ENCODE measurements around the gene CNOT3. TPM values are rescaled to one million over a fixed set of nuclear protein-coding genes. Genes with fewer than 3 reads are reported as not detected.

The CNOT3 gene
- total and polyA plus RNA-seq, 2 of the 13 experiments (the other 11 are each of a cell fraction or from before 2014, with no cell fraction given) = 4.3 to 5.8 TPM

DNA sequence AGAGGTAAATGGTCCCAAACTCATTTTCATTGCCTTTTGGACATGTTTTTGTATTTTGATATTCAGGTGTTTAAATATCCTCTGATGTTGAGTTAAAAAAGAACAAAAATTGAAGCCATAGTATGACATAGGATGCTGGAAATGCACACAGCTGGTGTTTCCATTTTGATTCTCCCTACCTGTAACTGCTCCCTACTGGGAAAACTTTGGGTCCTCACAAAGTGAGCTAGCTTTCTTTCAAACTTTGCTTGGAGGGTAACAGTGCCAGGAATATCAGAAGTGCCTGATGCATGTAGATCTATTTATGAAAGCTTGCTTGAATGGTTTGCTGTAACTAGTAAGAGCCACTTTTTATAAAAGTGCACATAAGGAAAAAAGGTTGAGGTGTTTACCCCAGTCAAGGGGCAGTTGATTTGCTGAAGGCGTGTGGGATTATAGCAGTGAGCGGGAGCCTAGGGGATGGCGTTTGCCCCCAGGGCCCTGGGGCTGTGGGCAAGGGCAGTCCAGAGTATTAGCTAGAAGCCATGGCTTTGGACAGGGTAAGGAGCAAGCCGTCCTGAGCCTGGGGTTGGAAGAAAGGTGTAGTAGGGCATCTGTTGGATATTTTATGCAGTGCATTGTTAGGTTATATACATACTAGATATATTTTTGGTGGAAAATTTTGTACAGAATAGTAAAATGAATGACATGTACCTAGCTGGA is 67.4 kb downstream of the CNOT3 start (continued):
- TF ChIP-seq, protein P1, sequence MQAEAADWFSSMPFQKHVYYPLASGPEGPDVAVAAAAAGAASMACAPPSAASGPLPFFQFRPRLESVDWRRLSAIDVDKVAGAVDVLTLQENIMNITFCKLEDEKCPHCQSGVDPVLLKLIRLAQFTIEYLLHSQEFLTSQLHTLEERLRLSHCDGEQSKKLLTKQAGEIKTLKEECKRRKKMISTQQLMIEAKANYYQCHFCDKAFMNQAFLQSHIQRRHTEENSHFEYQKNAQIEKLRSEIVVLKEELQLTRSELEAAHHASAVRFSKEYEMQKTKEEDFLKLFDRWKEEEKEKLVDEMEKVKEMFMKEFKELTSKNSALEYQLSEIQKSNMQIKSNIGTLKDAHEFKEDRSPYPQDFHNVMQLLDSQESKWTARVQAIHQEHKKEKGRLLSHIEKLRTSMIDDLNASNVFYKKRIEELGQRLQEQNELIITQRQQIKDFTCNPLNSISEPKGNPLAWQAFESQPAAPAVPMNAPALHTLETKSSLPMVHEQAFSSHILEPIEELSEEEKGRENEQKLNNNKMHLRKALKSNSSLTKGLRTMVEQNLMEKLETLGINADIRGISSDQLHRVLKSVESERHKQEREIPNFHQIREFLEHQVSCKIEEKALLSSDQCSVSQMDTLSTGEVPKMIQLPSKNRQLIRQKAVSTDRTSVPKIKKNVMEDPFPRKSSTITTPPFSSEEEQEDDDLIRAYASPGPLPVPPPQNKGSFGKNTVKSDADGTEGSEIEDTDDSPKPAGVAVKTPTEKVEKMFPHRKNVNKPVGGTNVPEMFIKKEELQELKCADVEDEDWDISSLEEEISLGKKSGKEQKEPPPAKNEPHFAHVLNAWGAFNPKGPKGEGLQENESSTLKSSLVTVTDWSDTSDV (CRISPR knock-in tag; IDR thresholded peaks at IDR 0.05) = no peak

Other genes starting within 250 kb of the CNOT3 start
- not detected in 2 replicates for gene CACNG7, start 228.5 kb upstream of the CNOT3 start, total RNA-seq (2016; rRNA removed; fragmentation: Illumina TruSeq; extraction: Trizol)
- gene CACNG7, start 228.5 kb upstream of the CNOT3 start, polyA plus RNA-seq (2011; rRNA removed) = not detected in 2 replicates
- not detected in 2 replicates for gene CACNG8, start 174.8 kb upstream of the CNOT3 start, total RNA-seq (2016; rRNA removed; fragmentation: Illumina TruSeq; extraction: Trizol)
- gene CACNG8, start 174.8 kb upstream of the CNOT3 start, polyA plus RNA-seq (2011; rRNA removed) = not detected in 2 replicates
- not detected in 2 replicates for gene CACNG6, start 146.1 kb upstream of the CNOT3 start, total RNA-seq (2016; rRNA removed; fragmentation: Illumina TruSeq; extraction: Trizol)
- not detected in 2 replicates for gene CACNG6, start 146.1 kb upstream of the CNOT3 start, polyA plus RNA-seq (2011; rRNA removed)
- gene VSTM1, start 73.9 kb upstream of the CNOT3 start, total RNA-seq (2016; rRNA removed; fragmentation: Illumina TruSeq; extraction: Trizol) = not detected in 2 replicates
- gene VSTM1, start 73.9 kb upstream of the CNOT3 start, polyA plus RNA-seq (2011; rRNA removed) = not detected in 2 replicates
- gene TARM1, start 56.4 kb upstream of the CNOT3 start, total RNA-seq (2016; rRNA removed; fragmentation: Illumina TruSeq; extraction: Trizol) = not detected in 2 replicates
- gene TARM1, start 56.4 kb upstream of the CNOT3 start, polyA plus RNA-seq (2011; rRNA removed) = not detected in 2 replicates
- not detected in 2 replicates for gene OSCAR, start 37.0 kb upstream of the CNOT3 start, total RNA-seq (2016; rRNA removed; fragmentation: Illumina TruSeq; extraction: Trizol)
- gene OSCAR, start 37.0 kb upstream of the CNOT3 start, polyA plus RNA-seq (2011; rRNA removed) = 1.9 and 2.8 TPM in 2 replicates
- 70.9 and 75.4 TPM in 2 replicates for gene NDUFA3, start 34.9 kb upstream of the CNOT3 start, total RNA-seq (2016; rRNA removed; fragmentation: Illumina TruSeq; extraction: Trizol)
- 31.6 and 33.7 TPM in 2 replicates for gene NDUFA3, start 34.9 kb upstream of the CNOT3 start, polyA plus RNA-seq (2011; rRNA removed)
- gene TFPT, start 22.1 kb upstream of the CNOT3 start, total RNA-seq (2016; rRNA removed; fragmentation: Illumina TruSeq; extraction: Trizol) = 10.7 and 13.5 TPM in 2 replicates
- gene TFPT, start 22.1 kb upstream of the CNOT3 start, polyA plus RNA-seq (2011; rRNA removed) = 8.4 and 8.6 TPM in 2 replicates
- 63.8 and 68.9 TPM in 2 replicates for gene PRPF31, start 22.0 kb upstream of the CNOT3 start, total RNA-seq (2016; rRNA removed; fragmentation: Illumina TruSeq; extraction: Trizol)
- 23.8 and 29.5 TPM in 2 replicates for gene PRPF31, start 22.0 kb upstream of the CNOT3 start, polyA plus RNA-seq (2011; rRNA removed)
- gene LENG1, start 22.0 kb downstream of the CNOT3 start, total RNA-seq (2016; rRNA removed; fragmentation: Illumina TruSeq; extraction: Trizol) = 3.8 and 4.0 TPM in 2 replicates
- 1.8 and 2.0 TPM in 2 replicates for gene LENG1, start 22.0 kb downstream of the CNOT3 start, polyA plus RNA-seq (2011; rRNA removed)
- gene TMC4, start 35.4 kb downstream of the CNOT3 start, total RNA-seq (2016; rRNA removed; fragmentation: Illumina TruSeq; extraction: Trizol) = 0.24 TPM in 1 of 2 replicates, not detected in the other
- 0.13 and 0.35 TPM in 2 replicates for gene TMC4, start 35.4 kb downstream of the CNOT3 start, polyA plus RNA-seq (2011; rRNA removed)
- 9.0 and 22.2 TPM in 2 replicates for gene MBOAT7, start 51.8 kb downstream of the CNOT3 start, total RNA-seq (2016; rRNA removed; fragmentation: Illumina TruSeq; extraction: Trizol)
- 25.5 and 42.2 TPM in 2 replicates for gene MBOAT7, start 51.8 kb downstream of the CNOT3 start, polyA plus RNA-seq (2011; rRNA removed)
- gene TSEN34, start 53.5 kb downstream of the CNOT3 start, total RNA-seq (2016; rRNA removed; fragmentation: Illumina TruSeq; extraction: Trizol) = 64.8 and 65.4 TPM in 2 replicates
- gene TSEN34, start 53.5 kb downstream of the CNOT3 start, polyA plus RNA-seq (2011; rRNA removed) = 55.1 and 62.6 TPM in 2 replicates
- 1,411 and 1,450 TPM in 2 replicates for gene RPS9, start 63.1 kb downstream of the CNOT3 start, total RNA-seq (2016; rRNA removed; fragmentation: Illumina TruSeq; extraction: Trizol)
- gene RPS9, start 63.1 kb downstream of the CNOT3 start, polyA plus RNA-seq (2011; rRNA removed) = 2,903 and 3,161 TPM in 2 replicates
- gene LILRB3, start 85.2 kb downstream of the CNOT3 start, total RNA-seq (2016; rRNA removed; fragmentation: Illumina TruSeq; extraction: Trizol) = not detected in 2 replicates
- 0.10 and 0.22 TPM in 2 replicates for gene LILRB3, start 85.2 kb downstream of the CNOT3 start, polyA plus RNA-seq (2011; rRNA removed)
- not detected in 2 replicates for gene LILRA6, start 105.0 kb downstream of the CNOT3 start, total RNA-seq (2016; rRNA removed; fragmentation: Illumina TruSeq; extraction: Trizol)
- gene LILRA6, start 105.0 kb downstream of the CNOT3 start, polyA plus RNA-seq (2011; rRNA removed) = not detected in 2 replicates
- gene LILRB5, start 119.5 kb downstream of the CNOT3 start, total RNA-seq (2016; rRNA removed; fragmentation: Illumina TruSeq; extraction: Trizol) = not detected in 2 replicates
- gene LILRB5, start 119.5 kb downstream of the CNOT3 start, polyA plus RNA-seq (2011; rRNA removed) = not detected in 2 replicates
- not detected in 2 replicates for gene LILRB2, start 143.3 kb downstream of the CNOT3 start, total RNA-seq (2016; rRNA removed; fragmentation: Illumina TruSeq; extraction: Trizol)
- not detected in 2 replicates for gene LILRB2, start 143.3 kb downstream of the CNOT3 start, polyA plus RNA-seq (2011; rRNA removed)
- not detected in 2 replicates for gene LILRA5, start 175.4 kb downstream of the CNOT3 start, total RNA-seq (2016; rRNA removed; fragmentation: Illumina TruSeq; extraction: Trizol)
- not detected in 2 replicates for gene LILRA5, start 175.4 kb downstream of the CNOT3 start, polyA plus RNA-seq (2011; rRNA removed)
- gene LILRA4, start 201.4 kb downstream of the CNOT3 start, total RNA-seq (2016; rRNA removed; fragmentation: Illumina TruSeq; extraction: Trizol) = not detected in 2 replicates
- gene LILRA4, start 201.4 kb downstream of the CNOT3 start, polyA plus RNA-seq (2011; rRNA removed) = 0.07 and 0.72 TPM in 2 replicates
- 0.70 and 1.2 TPM in 2 replicates for gene LAIR1, start 227.2 kb downstream of the CNOT3 start, total RNA-seq (2016; rRNA removed; fragmentation: Illumina TruSeq; extraction: Trizol)
- gene LAIR1, start 227.2 kb downstream of the CNOT3 start, polyA plus RNA-seq (2011; rRNA removed) = 0.75 and 1.1 TPM in 2 replicates

All from HepG2 (cell line).